H1 (cell line): ENCODE measurements around the gene ELFN2. TPM values are rescaled to one million over a fixed set of nuclear protein-coding genes. Genes with fewer than 3 reads are reported as not detected.

Source experiments
- ATF2 ChIP-seq: IDR thresholded peaks from 2 replicates; pipeline ENCODE4 v1.6.1; 2012; ENCODE audit warnings: low read length, inconsistent platforms
- E2F6 ChIP-seq: IDR thresholded peaks from 2 replicates; pipeline ENCODE4 v1.6.1; 2012; ENCODE audit warnings: inconsistent platforms
- POU5F1 ChIP-seq: IDR thresholded peaks from 2 replicates; pipeline ENCODE4 v1.6.1; 2011; ENCODE audit warnings: low read depth, mild to moderate bottlenecking, low read length, moderate library complexity
- polyA plus RNA-seq, 7 experiments: library from polyadenylated mRNA; depleted of rRNA in 3 of 7; stranded (reverse) in 5 of 7; unstranded in 2 of 7; fragments of >200 nt in 5 of 7; fragments of 200-250 nt in 2 of 7; gene quantifications; 1 replicate in 5 of 7; 2 replicates in 1 of 7; 4 replicates in 1 of 7; pipeline versions ENCODE4 v1.2.1 to v1.2.3, GENCODE V29; 2011 to 2013; ENCODE audit warnings: missing spikeins in 2 of 7, mixed read lengths in 2 of 7
- total RNA-seq: library from RNA; stranded (reverse); fragmentation: NEBNext Ultra II Directional; extraction: Animal tissue kit (Norgen Biotek cat#: 25700); gene quantifications from 2 replicates; pipeline ENCODE4 v1.2.1, GENCODE V29; 2021

The ELFN2 gene
- total and polyA plus RNA-seq, 2 of the 8 experiments (the other 6 are each of a cell fraction or from before 2014, with no cell fraction given), result 0.63 to 0.88 TPM

- TF ChIP-seq E2F6, result no peak
- no peak for TF ChIP-seq ATF2
- TF ChIP-seq POU5F1, result no peak
Measured at GRCh38 chr22:37345863-37346504, 81.3 kb downstream of the ELFN2 start (continued).
